Measurements from ENCODE around the gene MALAT1.

MALAT1 gene

GRCh38 chr11:65537620-65538231 is 38.9 kb downstream of the MALAT1 start:
- TF ChIP-seq CTCF (IDR thresholded peaks at IDR 0.05; ENCODE audit: low read depth, low read length) = no peak
- DNase-seq (ENCODE audit: low read depth in 2 of 2) = no peak
- no peak overlapping the region for H3K4me3 ChIP-seq (replicated peaks in 1 of 2; ENCODE audit: low read depth in 2 of 2, low read length in 2 of 2)

- no peak for DNase-seq (ENCODE audit: low read depth in 2 of 2)
- TF ChIP-seq CTCF (IDR thresholded peaks at IDR 0.05; ENCODE audit: low read depth, low read length) = no peak
- H3K4me3 ChIP-seq (replicated peaks in 1 of 2; ENCODE audit: low read depth in 2 of 2, low read length in 2 of 2) = no peak overlapping the region
Measured at GRCh38 chr11:65538232-65538914, 39.5 kb downstream of the MALAT1 start.

GRCh38 chr11:65538915-65539743 is 40.3 kb downstream of the MALAT1 start:
- TF ChIP-seq CTCF (IDR thresholded peaks at IDR 0.05; ENCODE audit: low read depth, low read length) = no peak
- H3K4me3 ChIP-seq (replicated peaks in 1 of 2; ENCODE audit: low read depth in 2 of 2, low read length in 2 of 2) = no peak overlapping the region
- no peak for DNase-seq (ENCODE audit: low read depth in 2 of 2)

DNA sequence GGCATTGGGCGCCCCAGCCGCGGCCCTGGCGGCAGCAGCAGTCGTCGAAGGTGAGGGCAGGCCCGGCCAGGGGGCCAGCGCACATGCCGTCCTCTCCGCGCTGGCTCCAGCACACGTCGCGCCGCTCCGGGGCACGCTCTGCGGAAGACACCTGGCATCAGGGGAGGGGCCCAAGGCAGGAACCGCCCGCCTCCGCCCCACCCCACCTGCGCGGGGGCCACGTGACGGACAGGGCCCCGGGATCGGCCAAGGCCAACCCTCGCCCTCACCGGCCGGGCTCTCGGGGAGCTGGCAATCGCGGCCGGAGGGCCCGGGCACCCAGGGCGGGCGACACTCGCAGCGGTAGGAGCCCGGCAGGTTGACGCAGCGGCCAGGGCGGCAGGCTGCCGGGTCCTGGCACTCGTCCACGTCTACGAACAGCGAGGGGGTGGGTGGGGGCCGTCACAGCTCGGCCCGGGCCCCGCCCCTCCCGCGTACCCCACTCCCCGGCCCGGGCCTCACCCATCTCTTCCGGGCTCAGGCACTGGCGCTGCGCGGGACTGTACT is 41.0 kb downstream of the MALAT1 start:
- H3K4me3 ChIP-seq (replicated peaks in 1 of 2; ENCODE audit: low read depth in 2 of 2, low read length in 2 of 2) = peak overlapping the region; percentile 45 to 61
- no peak for TF ChIP-seq CTCF (IDR thresholded peaks at IDR 0.05; ENCODE audit: low read depth, low read length)
- no peak for DNase-seq (ENCODE audit: low read depth in 2 of 2)

- DNase-seq (ENCODE audit: low read depth in 2 of 2) = peak; percentile 91 to 94
- peak overlapping the region; percentile 45 to 61 for H3K4me3 ChIP-seq (replicated peaks in 1 of 2; ENCODE audit: low read depth in 2 of 2, low read length in 2 of 2)
- TF ChIP-seq CTCF (IDR thresholded peaks at IDR 0.05; ENCODE audit: low read depth, low read length) = peak; percentile 87
Measured at GRCh38 chr11:65540290-65541092, 41.6 kb downstream of the MALAT1 start.
